Esophagus muscularis mucosa (tissue), 4 donors: ENCODE measurements around the gene IRS2. TPM values are rescaled to one million over a fixed set of nuclear protein-coding genes. Genes with fewer than 3 reads are reported as not detected.

Experiments used
- DNase-seq: peaks from one replicate; pipeline ENCODE4 v3.0.0-alpha.2; 2017; ENCODE audit errors: extremely low spot score
- H3K27ac ChIP-seq, 4 donors: fragments of 200-600 bp; sonication (generic); replicated peaks in 1 of 4; 1 replicate in 3 of 4; 2 replicates in 1 of 4; pipeline ENCODE4 v1.5.1; 2016 to 2019; ENCODE audit warnings: mild to moderate bottlenecking in 1 of 4
- H3K27me3 ChIP-seq, 4 donors: fragments of 200-600 bp; sonication (generic); one replicate each; pipeline versions ENCODE4 v1.5.1 to v1.6.0; 2016 to 2019
- H3K36me3 ChIP-seq, 4 donors: fragments of 200-600 bp; sonication (generic); one replicate each; pipeline ENCODE4 v1.5.1; 2016 to 2019
- H3K4me1 ChIP-seq, 4 donors: fragments of 200-600 bp; sonication (generic); one replicate each; pipeline ENCODE4 v1.5.1; 2016 to 2019
- H3K4me3 ChIP-seq, 4 donors: fragments of 200-600 bp; sonication (generic); 1 replicate in 2 of 4; 2 replicates in 2 of 4; pipeline ENCODE4 v1.5.1; 2016 to 2019; ENCODE audit warnings: mild to moderate bottlenecking in 4 of 4, moderate library complexity in 1 of 4
- H3K9me3 ChIP-seq, 4 donors: fragments of 200-600 bp; sonication (generic); 1 replicate in 3 of 4; 2 replicates in 1 of 4; pipeline ENCODE4 v1.5.1; 2016 to 2019
- CTCF ChIP-seq, 3 experiments: fragments of 200-600 bp in 2 of 3; fragments of 450-650 bp in 1 of 3; sonication (generic) in 2 of 3; IDR thresholded peaks; one replicate each; pipeline ENCODE4 v1.5.1; 2017 to 2019; ENCODE audit warnings: antibody characterized with exemption in 3 of 3, mild to moderate bottlenecking in 2 of 3, moderate library complexity in 1 of 3
- EP300 ChIP-seq: sonication (generic); formaldehyde crosslinking; IDR thresholded peaks from one replicate; pipeline ENCODE4 v1.6.1; 2017; ENCODE audit warnings: antibody characterized with exemption
- POLR2A ChIP-seq: fragments of 450-650 bp; IDR thresholded peaks from one replicate; pipeline ENCODE4 v1.6.1; 2017; ENCODE audit warnings: antibody characterized with exemption, moderate library complexity, mild to moderate bottlenecking, low read depth
- POLR2AphosphoS5 ChIP-seq, 2 donors: sonication (generic); formaldehyde crosslinking; IDR thresholded peaks; one replicate each; pipeline ENCODE4 v1.6.1; 2017; ENCODE audit warnings: antibody characterized with exemption in 2 of 2
- WGBS: methylation state at CpG from one replicate; pipeline ENCODE4 v1.1.5; 2018; 5-methylcytosine and 5-hydroxymethylcytosine counted together
- intact Hi-C: fragments of 100-400 bp; cut with DNase I; formaldehyde crosslinking; loops from one replicate; pipeline ENCODE4 v1.15.1; 2023
- total RNA-seq, 4 donors: library from RNA; depleted of rRNA; stranded (reverse); fragments of >200 nt; gene quantifications; one replicate each; pipeline versions ENCODE4 v1.1.0 to v1.2.1, GENCODE V29; 2016

IRS2 gene
- total RNA-seq, 4 donors from 2014 or later, result 46.4 to 95.3 (median 63.7) TPM

DNA sequence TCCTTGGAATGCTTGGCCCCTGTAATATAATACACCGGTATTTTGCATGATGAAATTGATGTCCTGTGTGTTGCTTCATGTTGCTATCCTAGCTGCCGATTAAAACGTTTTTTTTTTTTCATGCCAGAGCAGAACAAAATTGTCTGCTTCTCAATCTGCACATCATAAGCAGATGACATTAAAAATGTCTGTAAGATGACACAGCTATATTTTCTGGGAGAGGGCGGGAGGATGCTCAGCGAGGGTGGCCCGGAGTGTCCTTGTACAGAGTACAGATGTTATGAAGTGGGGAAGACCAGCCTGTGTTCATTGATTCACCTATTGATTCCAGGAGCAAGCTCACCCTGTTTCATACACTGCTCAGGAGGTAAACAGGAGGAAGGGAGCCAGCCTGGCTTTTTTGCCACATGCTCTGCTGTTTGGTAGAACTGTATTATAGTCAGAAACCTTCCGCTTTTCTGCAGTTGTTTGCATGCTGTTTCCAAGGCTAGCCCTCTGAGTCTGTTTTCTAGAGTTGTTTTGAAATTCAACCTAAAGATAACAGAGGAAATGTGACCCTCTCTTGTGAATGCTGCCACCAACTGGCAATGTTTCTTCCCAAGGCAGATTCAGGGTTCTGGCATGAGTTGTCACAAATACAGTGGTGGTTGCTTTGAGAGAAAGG lies 4.7 kb upstream of the IRS2 start:
- 53% methylated on average over 7 of the region's 7 CpGs for WGBS
- peak; percentile 26 to 31 (median 28) for TF ChIP-seq CTCF (IDR thresholded peaks at IDR 0.05)
- no peak for TF ChIP-seq EP300
- H3K27me3 ChIP-seq, result no peaks in the 10 kb centered on the region
- H3K27ac ChIP-seq, result no peak overlapping the region
- H3K4me1 ChIP-seq, result peaks cover 9 to 42% (median 32%) of the 10 kb centered on the region in 4 donors
- H3K9me3 ChIP-seq, result no peaks in the 10 kb centered on the region
- DNase-seq, result peak; percentile 72
- no peak overlapping the region for H3K4me3 ChIP-seq
- intact Hi-C loops, result no loop called here
- H3K36me3 ChIP-seq, result no peaks in the 10 kb centered on the region

DNA sequence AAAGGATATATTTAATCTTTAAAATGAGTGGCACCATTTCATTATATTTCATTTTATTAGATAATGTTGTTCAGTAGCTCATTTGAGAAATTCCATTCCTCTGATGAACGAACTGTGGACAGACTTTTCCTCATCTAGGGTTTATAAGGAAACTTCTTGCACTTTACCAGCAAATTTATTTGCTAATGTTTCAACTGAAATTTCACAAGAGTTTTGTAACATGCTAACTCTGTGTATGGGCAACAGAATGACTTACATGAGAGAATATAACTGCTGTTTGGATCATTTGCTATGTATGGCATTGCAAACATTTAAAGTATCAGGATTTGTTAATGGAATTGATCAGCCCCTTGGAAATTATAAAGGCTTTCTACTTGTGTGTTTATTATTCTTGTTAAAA lies 3.7 kb upstream of the IRS2 start:
- 45% methylated on average over 1 of the region's 1 CpG for WGBS
- H3K27me3 ChIP-seq, result no peaks in the 10 kb centered on the region
- H3K27ac ChIP-seq, result peak overlapping the region in 3 of 4 donors; percentile 94 to 98 (median 96)
- no peak for DNase-seq
- no peak overlapping the region for H3K4me3 ChIP-seq
- H3K36me3 ChIP-seq, result no peaks in the 10 kb centered on the region
- intact Hi-C loops, result no loop called here
- H3K4me1 ChIP-seq, result peaks cover 9 to 42% (median 32%) of the 10 kb centered on the region in 4 donors
- no peaks in the 10 kb centered on the region for H3K9me3 ChIP-seq
- TF ChIP-seq EP300 (no peak), CTCF (IDR thresholded peaks at IDR 0.05) (no peak), POLR2A (no peak), POLR2AphosphoS5 (IDR thresholded peaks at IDR 0.05) (no peak)

DNA sequence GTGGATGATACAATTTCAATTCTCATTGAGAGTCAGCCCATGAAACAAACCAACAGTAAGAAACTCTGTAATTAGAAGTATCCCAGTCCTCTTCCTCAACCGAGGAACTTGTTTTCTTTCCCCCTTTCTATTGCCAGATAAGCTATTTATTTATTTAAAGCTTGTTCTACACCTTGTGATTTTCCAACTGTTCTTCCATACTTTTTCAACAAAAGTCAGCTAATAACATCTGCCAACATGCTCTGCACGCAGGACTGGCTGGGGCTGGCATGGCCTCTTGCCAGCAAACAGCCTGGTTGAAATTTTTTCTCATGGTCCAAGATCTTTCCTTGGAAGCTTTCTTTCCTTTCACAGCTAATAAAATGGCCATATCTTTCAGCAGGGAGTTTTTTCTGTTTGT lies 2.9 kb upstream of the IRS2 start:
- no peaks in the 10 kb centered on the region for H3K27me3 ChIP-seq
- TF ChIP-seq POLR2A, result no peak
- TF ChIP-seq EP300, result no peak
- no peak for TF ChIP-seq CTCF (IDR thresholded peaks at IDR 0.05)
- TF ChIP-seq POLR2AphosphoS5 (IDR thresholded peaks at IDR 0.05), result no peak
- peaks cover 9 to 44% (median 34%) of the 10 kb centered on the region in 4 donors for H3K4me1 ChIP-seq
- H3K36me3 ChIP-seq, result peaks cover 0 to 3% (median 2%) of the 10 kb centered on the region in 4 donors
- H3K27ac ChIP-seq, result peak overlapping the region; percentile 94 to 98 (median 97)
- no peak overlapping the region for H3K4me3 ChIP-seq
- WGBS, result 26% methylated on average over 2 of the region's 2 CpGs
- peak; percentile 74 for DNase-seq
- intact Hi-C loops, result loop anchor here (5.0 to 10.0 kb wide), 2 partner anchors 318 to 544 kb away; no protein-coding TSS in a partner anchor
- H3K9me3 ChIP-seq, result no peaks in the 10 kb centered on the region

DNA sequence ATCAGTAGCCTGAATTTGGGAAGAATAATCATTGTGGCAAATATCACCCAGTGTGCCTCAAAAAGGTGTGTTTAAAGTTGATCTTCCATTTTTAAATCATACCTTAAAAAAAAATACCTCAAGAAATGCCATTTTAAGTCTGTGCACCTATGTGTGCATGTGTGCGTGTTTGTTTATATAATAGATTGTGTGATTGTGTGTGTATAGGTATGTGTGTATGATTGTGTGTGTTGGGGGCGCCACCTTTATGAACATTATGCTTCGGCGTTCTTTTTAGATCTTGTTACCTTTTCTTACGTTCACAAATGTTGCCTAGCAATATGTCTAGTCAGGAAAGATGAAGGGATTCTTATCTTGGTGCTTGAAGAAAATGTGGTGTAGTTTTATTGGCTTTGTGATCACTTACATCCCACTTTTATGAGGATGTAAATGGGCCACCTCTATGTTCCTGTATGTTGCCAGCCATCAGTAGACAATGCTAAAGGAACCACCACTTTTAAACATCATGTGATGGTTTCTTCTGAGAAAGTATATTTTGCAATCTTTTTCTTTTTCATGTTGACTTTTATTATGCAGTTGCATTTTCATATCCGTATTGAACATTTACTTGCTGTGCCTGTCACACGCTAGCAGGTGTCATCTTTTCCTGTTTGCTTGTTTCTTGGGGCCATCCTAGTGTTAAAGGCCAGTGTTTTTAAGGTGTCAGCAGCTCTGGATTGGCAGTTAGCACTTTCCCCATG lies 2.2 kb upstream of the IRS2 start:
- TF ChIP-seq EP300 (no peak), CTCF (IDR thresholded peaks at IDR 0.05) (no peak), POLR2AphosphoS5 (IDR thresholded peaks at IDR 0.05) (no peak), POLR2A (no peak)
- peaks cover 12 to 51% (median 41%) of the 10 kb centered on the region in 4 donors for H3K4me1 ChIP-seq
- H3K9me3 ChIP-seq, result no peaks in the 10 kb centered on the region
- intact Hi-C loops, result loop anchor here (5.0 to 10.0 kb wide), 2 partner anchors 319 to 544 kb away; no protein-coding TSS in a partner anchor
- H3K4me3 ChIP-seq, result no peak overlapping the region
- peak; percentile 45 for DNase-seq
- H3K27ac ChIP-seq, result peak overlapping the region; percentile 94 to 98 (median 97)
- no peaks in the 10 kb centered on the region for H3K27me3 ChIP-seq
- peaks cover 5 to 10% (median 9%) of the 10 kb centered on the region in 4 donors for H3K36me3 ChIP-seq
- WGBS, result 79% methylated on average over 7 of the region's 7 CpGs
